UCSD-AML1 (cell line): ENCODE results near the gene BPGM.

Source experiments
- DNase-seq: peaks from one replicate; lab custom pipeline; 2025; ENCODE audit not compliant: unreplicated experiment; lab: John Stamatoyannopoulos, UW

BPGM gene

GRCh38 chr7:134695321-134695860 lies 48.7 kb downstream of the BPGM start:
- no peak for DNase-seq

GRCh38 chr7:134696261-134696660 lies 49.6 kb downstream of the BPGM start:
- DNase-seq: no peak

GRCh38 chr7:134697205-134697886 lies 50.7 kb downstream of the BPGM start:
- no peak for DNase-seq

- DNase-seq: no peak
Observed at GRCh38 chr7:134698481-134698880, 51.8 kb downstream of the BPGM start.

- no peak for DNase-seq
Observed at GRCh38 chr7:134699021-134699818, 52.6 kb downstream of the BPGM start.

GRCh38 chr7:134699899-134700298 lies 53.2 kb downstream of the BPGM start:
- no peak for DNase-seq

- DNase-seq: no peak
Observed at GRCh38 chr7:134701272-134701671, 54.6 kb downstream of the BPGM start.

GRCh38 chr7:134702366-134703240 lies 56.0 kb downstream of the BPGM start:
- DNase-seq: no peak

GRCh38 chr7:134703241-134703594 lies 56.6 kb downstream of the BPGM start:
- DNase-seq: no peak

- no peak for DNase-seq
Observed at GRCh38 chr7:134703782-134704181, 57.1 kb downstream of the BPGM start.

- DNase-seq: no peak
Observed at GRCh38 chr7:134704827-134705226, 58.2 kb downstream of the BPGM start.

GRCh38 chr7:134705716-134706115 lies 59.1 kb downstream of the BPGM start:
- DNase-seq: no peak

GRCh38 chr7:134706468-134706867 lies 59.8 kb downstream of the BPGM start:
- no peak for DNase-seq

GRCh38 chr7:134707663-134708378 lies 61.2 kb downstream of the BPGM start:
- no peak for DNase-seq

GRCh38 chr7:134708692-134709091 lies 62.0 kb downstream of the BPGM start:
- DNase-seq: no peak

GRCh38 chr7:134709197-134709596 lies 62.5 kb downstream of the BPGM start:
- DNase-seq: no peak

GRCh38 chr7:134710511-134710853 lies 63.8 kb downstream of the BPGM start:
- no peak for DNase-seq

- DNase-seq: no peak
Observed at GRCh38 chr7:134710854-134711624, 64.4 kb downstream of the BPGM start.

GRCh38 chr7:134712196-134712595 lies 65.5 kb downstream of the BPGM start:
- no peak for DNase-seq
